Adrenal gland (tissue), 12 donors: Measurements from ENCODE around the gene DHRS3. TPM values are rescaled to one million over a fixed set of nuclear protein-coding genes. Genes with fewer than 3 reads are reported as not detected.

Experiments used
- DNase-seq, 7 donors: peaks; one replicate each; pipeline ENCODE4 v3.0.0-alpha.2; 2019 to 2020
- H3K27ac ChIP-seq, 5 donors: fragments of 200-600 bp; sonication (generic) in 4 of 5; 1 replicate in 3 of 5; 2 replicates in 2 of 5; pipeline versions ENCODE4 v1.5.1 to v1.8.0; 2016 to 2020; ENCODE audit warnings: mild to moderate bottlenecking in 1 of 5
- H3K27me3 ChIP-seq: fragments of 200-600 bp; 2 replicates; pipeline ENCODE4 v1.8.0; 2021
- H3K36me3 ChIP-seq, 2 donors: fragments of 200-600 bp; replicated peaks in 1 of 2; 1 replicate in 1 of 2; 2 replicates in 1 of 2; pipeline versions ENCODE4 v1.5.1 to v1.8.0; 2018 to 2022
- H3K4me1 ChIP-seq, 2 donors: fragments of 200-600 bp; replicated peaks in 1 of 2; 1 replicate in 1 of 2; 2 replicates in 1 of 2; pipeline versions ENCODE4 v1.5.1 to v1.8.0; 2018 to 2021
- H3K4me3 ChIP-seq, 4 donors: fragments of 200-600 bp; sonication (generic) in 3 of 4; one replicate each; pipeline ENCODE4 v1.5.1; 2016 to 2018
- H3K9me3 ChIP-seq, 3 donors: fragments of 200-600 bp; sonication (generic) in 1 of 3; replicated peaks in 1 of 3; 1 replicate in 2 of 3; 2 replicates in 1 of 3; pipeline versions ENCODE4 v1.5.1 to v1.8.0; 2016 to 2021
- CTCF ChIP-seq, 6 experiments: fragments of 450-650 bp in 4 of 6; fragments of 200-600 bp in 2 of 6; sonication (generic) in 1 of 6; IDR thresholded peaks; 1 replicate in 5 of 6; 2 replicates in 1 of 6; pipeline versions ENCODE4 v1.5.1 to v1.8.0; 2016 to 2021; ENCODE audit warnings: antibody characterized with exemption in 6 of 6, mild to moderate bottlenecking in 2 of 6, moderate library complexity in 1 of 6
- POLR2A ChIP-seq, 2 donors: fragments of 450-650 bp; IDR thresholded peaks; one replicate each; pipeline ENCODE4 v1.6.1; 2017; ENCODE audit warnings: antibody characterized with exemption in 2 of 2, mild to moderate bottlenecking in 2 of 2, moderate library complexity in 1 of 2
- WGBS, 4 donors: extraction: QIAGEN DNeasy Blood & Tissue Kit in 2 of 4; methylation state at CpG; one replicate each; pipeline versions ENCODE4 v1.1.5 to v1.1.7; 2013 to 2017; 5-methylcytosine and 5-hydroxymethylcytosine counted together
- intact Hi-C, 2 donors: fragments of 100-400 bp; cut with DNase I; formaldehyde crosslinking; loops; one replicate each; pipeline versions ENCODE4 v1.14.1 to v1.15.0; 2022 to 2023
- polyA plus RNA-seq, 3 donors: library from polyadenylated mRNA; stranded (reverse); fragments of 200-250 nt in 2 of 3; fragments of 350-450 nt in 1 of 3; fragmentation: Illumina TruSeq in 1 of 3; extraction: RNeasy Lipid Tissue Mini Kit (QIAGEN cat#74804) in 1 of 3; gene quantifications; one replicate each; pipeline ENCODE4 v1.2.3, GENCODE V29; 2013 to 2014
- total RNA-seq, 9 donors: library from RNA; depleted of rRNA in 4 of 9; stranded (reverse); fragments of >200 nt in 4 of 9; fragments of 120-200 nt in 1 of 9; fragmentation: NEBNext Ultra II Directional in 1 of 9; extraction: Animal tissue kit (Norgen Biotek cat#: 25700) in 1 of 9; gene quantifications; one replicate each; pipeline versions ENCODE4 v1.1.0 to v1.2.4, GENCODE V29; 2013 to 2023
- donor health status: healthy with polysubstance abuse.
- donor health status: Bipolar disorder and iron deficiency.
- donor health status: DM: yes; HTN: yes; CAD: no.
- donor health status: DM: no; HTN: no; CAD: no.
- donor health status: DM: no; HTN: no; CAD: no.
- donor health status: DM: yes; HTN: yes; CAD: no.

Gene DHRS3
- total and polyA plus RNA-seq, 12 donors: 7.7 to 72.4 (median 41.3) TPM

GRCh38 chr1:12580054-12580887 lies 37.7 kb downstream of the DHRS3 start:
- intact Hi-C loops: no loop called here
- Histone ChIP-seq H3K27ac (no peak overlapping the region), H3K9me3 (no peaks in the 10 kb centered on the region), H3K4me3 (no peak overlapping the region), H3K4me1 (no peaks in the 10 kb centered on the region), H3K36me3 (peaks cover 0 to 20% of the 10 kb centered on the region in 2 donors), H3K27me3 (no peaks in the 10 kb centered on the region)
- TF ChIP-seq POLR2A (IDR thresholded peaks at IDR 0.05) (no peak), CTCF (IDR thresholded peaks at IDR 0.05) (no peak)
- 83 to 90% (median 87%) methylated on average over 15 to 20 of the region's 20 CpGs for WGBS, 4 donors
- no peak for DNase-seq

- intact Hi-C loops: no loop called here
Observed at GRCh38 chr1:12578860-12579422, 39.1 kb downstream of the DHRS3 start.

GRCh38 chr1:12577020-12577419 lies 41.0 kb downstream of the DHRS3 start:
- no peak for TF ChIP-seq POLR2A (IDR thresholded peaks at IDR 0.05)
- TF ChIP-seq CTCF (IDR thresholded peaks at IDR 0.05): no peak
- intact Hi-C loops: no loop called here
- no peak for DNase-seq
- Histone ChIP-seq H3K4me1 (no peaks in the 10 kb centered on the region), H3K27ac (no peak overlapping the region), H3K27me3 (no peaks in the 10 kb centered on the region), H3K36me3 (peaks cover 0 to 45% of the 10 kb centered on the region in 2 donors), H3K4me3 (no peak overlapping the region), H3K9me3 (no peaks in the 10 kb centered on the region)
- 91 to 97% (median 92%) methylated on average over 12 of the region's 12 CpGs for WGBS, 4 donors

More at GRCh38 chr1:12578860-12579422, 39.1 kb downstream of the DHRS3 start:
- Histone ChIP-seq H3K27ac (no peak overlapping the region), H3K4me3 (no peak overlapping the region), H3K9me3 (no peaks in the 10 kb centered on the region), H3K4me1 (no peaks in the 10 kb centered on the region), H3K27me3 (no peaks in the 10 kb centered on the region), H3K36me3 (peaks cover 0 to 29% of the 10 kb centered on the region in 2 donors)
- TF ChIP-seq CTCF (IDR thresholded peaks at IDR 0.05): no peak
- TF ChIP-seq POLR2A (IDR thresholded peaks at IDR 0.05): no peak
- DNase-seq: no peak
- WGBS, 4 donors: 87 to 91% (median 89%) methylated on average over 14 to 19 of the region's 19 CpGs

GRCh38 chr1:12574757-12575139 lies 43.3 kb downstream of the DHRS3 start:
- 87 to 93% (median 89%) methylated on average over 3 to 5 of the region's 5 CpGs for WGBS, 4 donors
- Histone ChIP-seq H3K4me3 (no peak overlapping the region), H3K27ac (no peak overlapping the region), H3K27me3 (no peaks in the 10 kb centered on the region), H3K36me3 (peaks cover 0 to 62% of the 10 kb centered on the region in 2 donors), H3K9me3 (no peaks in the 10 kb centered on the region), H3K4me1 (no peaks in the 10 kb centered on the region)
- intact Hi-C loops: no loop called here
- TF ChIP-seq CTCF (IDR thresholded peaks at IDR 0.05) (no peak), POLR2A (IDR thresholded peaks at IDR 0.05) (no peak)
- DNase-seq: no peak
